ENCODE data around the gene ARHGEF7.

Gene ARHGEF7

DNA sequence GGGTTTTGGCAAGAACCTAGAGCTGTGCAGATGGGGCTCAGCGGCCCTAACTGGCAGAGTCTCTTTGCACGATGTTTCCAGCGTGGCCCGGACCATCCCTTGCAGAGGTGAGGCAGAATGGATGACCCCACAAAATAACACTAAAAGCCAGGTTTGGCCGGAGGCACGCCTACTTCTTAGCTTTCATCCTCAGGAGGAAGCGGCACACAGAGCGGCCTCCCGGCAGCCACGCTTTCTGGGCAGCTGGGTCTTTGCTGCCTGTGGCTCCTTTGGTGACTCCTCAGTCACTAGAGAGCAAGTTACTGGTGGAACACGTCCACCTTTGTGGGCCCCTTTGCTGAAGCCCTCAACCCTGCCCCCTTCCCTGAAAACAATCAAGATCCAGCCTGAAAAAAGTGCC, 230.6 kb downstream of the ARHGEF7 start:
- Histone ChIP-seq H3K36me3 (ENCODE audit: control insufficient read depth, insufficient read depth, low read length) (no peaks in the 10 kb centered on the region), H3K4me3 (ENCODE audit: low read depth, low read length) (no peak overlapping the region), H3K9ac (ENCODE audit: low read depth, low read length) (no peak overlapping the region), H3K27me3 (ENCODE audit: control insufficient read depth, insufficient read depth, low read length) (no peaks in the 10 kb centered on the region), H3K4me1 (ENCODE audit: control insufficient read depth, insufficient read depth, low read length) (no peaks in the 10 kb centered on the region), H3K9me3 (ENCODE audit: control insufficient read depth, insufficient read depth, low read length) (no peaks in the 10 kb centered on the region)

- no peaks in the 10 kb centered on the region for H3K9me3 ChIP-seq (ENCODE audit: control insufficient read depth, insufficient read depth, low read length)
- H3K4me1 ChIP-seq (ENCODE audit: control insufficient read depth, insufficient read depth, low read length), result no peaks in the 10 kb centered on the region
- H3K4me3 ChIP-seq (ENCODE audit: low read depth, low read length), result no peak overlapping the region
- H3K9ac ChIP-seq (ENCODE audit: low read depth, low read length), result no peak overlapping the region
- H3K27me3 ChIP-seq (ENCODE audit: control insufficient read depth, insufficient read depth, low read length), result no peaks in the 10 kb centered on the region
- no peaks in the 10 kb centered on the region for H3K36me3 ChIP-seq (ENCODE audit: control insufficient read depth, insufficient read depth, low read length)
Observed at GRCh38 chr13:111346101-111346680, 231.1 kb downstream of the ARHGEF7 start.

DNA sequence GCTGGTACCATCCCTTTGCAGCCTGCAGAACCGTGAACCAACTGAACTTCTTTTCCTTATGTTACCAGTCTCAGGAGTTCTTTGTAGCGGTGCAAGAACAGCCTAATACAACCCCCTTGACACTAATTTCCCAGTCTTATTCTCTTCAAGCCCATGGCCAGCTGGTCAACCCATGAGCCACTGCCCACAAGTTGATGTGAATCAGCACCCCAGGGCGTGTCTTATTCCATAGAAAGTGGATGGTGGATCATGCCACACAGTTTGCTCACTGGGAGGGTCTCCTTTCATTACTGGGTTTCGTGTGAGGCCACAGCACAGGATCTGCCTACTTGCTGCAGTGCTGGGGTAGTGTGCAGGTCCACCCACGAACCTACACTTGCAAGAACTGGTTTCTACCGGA, 232.3 kb downstream of the ARHGEF7 start:
- Histone ChIP-seq H3K9me3 (ENCODE audit: control insufficient read depth, insufficient read depth, low read length) (no peaks in the 10 kb centered on the region), H3K27me3 (ENCODE audit: control insufficient read depth, insufficient read depth, low read length) (no peaks in the 10 kb centered on the region), H3K4me1 (ENCODE audit: control insufficient read depth, insufficient read depth, low read length) (no peaks in the 10 kb centered on the region)

GRCh38 chr13:111353508-111353907, 238.4 kb downstream of the ARHGEF7 start:
- Histone ChIP-seq H3K9me3 (ENCODE audit: control insufficient read depth, insufficient read depth, low read length) (no peaks in the 10 kb centered on the region), H3K9ac (ENCODE audit: low read depth, low read length) (no peak overlapping the region), H3K4me3 (ENCODE audit: low read depth, low read length) (no peak overlapping the region), H3K27me3 (ENCODE audit: control insufficient read depth, insufficient read depth, low read length) (no peaks in the 10 kb centered on the region), H3K36me3 (ENCODE audit: control insufficient read depth, insufficient read depth, low read length) (no peaks in the 10 kb centered on the region), H3K4me1 (ENCODE audit: control insufficient read depth, insufficient read depth, low read length) (no peaks in the 10 kb centered on the region)

More for the DNA sequence above, 232.3 kb downstream of the ARHGEF7 start:
- Histone ChIP-seq H3K36me3 (ENCODE audit: control insufficient read depth, insufficient read depth, low read length) (no peaks in the 10 kb centered on the region), H3K4me3 (ENCODE audit: low read depth, low read length) (no peak overlapping the region), H3K9ac (ENCODE audit: low read depth, low read length) (no peak overlapping the region)

GRCh38 chr13:111354789-111355188, 239.7 kb downstream of the ARHGEF7 start:
- Histone ChIP-seq H3K9me3 (ENCODE audit: control insufficient read depth, insufficient read depth, low read length) (no peaks in the 10 kb centered on the region), H3K4me1 (ENCODE audit: control insufficient read depth, insufficient read depth, low read length) (peaks cover 2% of the 10 kb centered on the region), H3K9ac (ENCODE audit: low read depth, low read length) (no peak overlapping the region), H3K27me3 (ENCODE audit: control insufficient read depth, insufficient read depth, low read length) (no peaks in the 10 kb centered on the region), H3K36me3 (ENCODE audit: control insufficient read depth, insufficient read depth, low read length) (no peaks in the 10 kb centered on the region), H3K4me3 (ENCODE audit: low read depth, low read length) (no peak overlapping the region)
